Suppressor macrophage treated with lipopolysaccharide for 1 hour (primary cell): ENCODE measurements around the gene GNG12.

Experiments
- DNase-seq, 3 donors: peaks; one replicate each; pipeline ENCODE4 v3.0.0-alpha.2; 2020 to 2022

Gene GNG12

GRCh38 chr1:67777440-67777839 lies 55.8 kb downstream of the GNG12 start:
- DNase-seq = no peak

- no peak for DNase-seq
These were observed 56.3 kb downstream of the GNG12 start for GRCh38 chr1:67777016-67777415.

GRCh38 chr1:67773462-67773861 lies 59.8 kb downstream of the GNG12 start:
- no peak for DNase-seq

- DNase-seq = no peak
These were observed 61.5 kb downstream of the GNG12 start for GRCh38 chr1:67771749-67772148.

GRCh38 chr1:67771152-67771551 lies 62.1 kb downstream of the GNG12 start:
- DNase-seq = no peak

- no peak for DNase-seq
These were observed 63.5 kb downstream of the GNG12 start for GRCh38 chr1:67769633-67770256.

- no peak for DNase-seq
These were observed 64.8 kb downstream of the GNG12 start for GRCh38 chr1:67768480-67768879.

GRCh38 chr1:67767103-67767782 lies 66.0 kb downstream of the GNG12 start:
- DNase-seq = no peak

GRCh38 chr1:67766141-67766978 lies 66.9 kb downstream of the GNG12 start:
- peak; percentile 66 to 73 (median 72) for DNase-seq

GRCh38 chr1:67764633-67765032 lies 68.6 kb downstream of the GNG12 start:
- no peak for DNase-seq

- no peak for DNase-seq
These were observed 71.5 kb downstream of the GNG12 start for GRCh38 chr1:67761730-67762129.

- DNase-seq = no peak
These were observed 72.2 kb downstream of the GNG12 start for GRCh38 chr1:67761091-67761490.

GRCh38 chr1:67760030-67760821 lies 73.0 kb downstream of the GNG12 start:
- peak; percentile 75 to 82 (median 80) for DNase-seq

- DNase-seq = peak in 2 of 3 donors; percentile 26 to 28
These were observed 73.6 kb downstream of the GNG12 start for GRCh38 chr1:67759692-67760029.

- DNase-seq = peak; percentile 22 to 52 (median 46)
These were observed 74.2 kb downstream of the GNG12 start for GRCh38 chr1:67759066-67759465.

- DNase-seq = no peak
These were observed 77.6 kb downstream of the GNG12 start for GRCh38 chr1:67755619-67756018.

- no peak for DNase-seq
These were observed 78.1 kb downstream of the GNG12 start for GRCh38 chr1:67755160-67755559.

GRCh38 chr1:67754526-67754920 lies 78.7 kb downstream of the GNG12 start:
- no peak for DNase-seq

- no peak for DNase-seq
These were observed 79.3 kb downstream of the GNG12 start for GRCh38 chr1:67753776-67754525.

GRCh38 chr1:67752306-67752705 lies 81.0 kb downstream of the GNG12 start:
- DNase-seq = no peak

- no peak for DNase-seq
These were observed 82.6 kb downstream of the GNG12 start for GRCh38 chr1:67750691-67751054.
